B cell (primary cell): ENCODE data around the gene NBL1. TPM values are rescaled to one million over a fixed set of nuclear protein-coding genes. Genes with fewer than 3 reads are reported as not detected.

Experiments used
- ATAC-seq: fragments of 200-7000 bp; cut with Tn5 transposase; one replicate; pipeline ENCODE4 v1.10.0; 2021; ENCODE audit warnings: low read depth, mild to moderate bottlenecking, moderate number of reproducible peaks, moderate library complexity
- CTCF ChIA-PET: fragments of 350-600 bp; sonication (Branson Sonifier 250); formaldehyde crosslinking; loops from one replicate; lab custom pipeline; 2021; ENCODE audit warnings: antibody characterized with exemption, inconsistent platforms; lab: Charles Lee
- POLR2A ChIA-PET: fragments of 350-600 bp; sonication (Branson Sonifier 250); formaldehyde crosslinking; loops from one replicate; lab custom pipeline; 2021; ENCODE audit warnings: antibody characterized with exemption; lab: Charles Lee
- DNase-seq: peaks from one replicate; pipeline ENCODE4 v3.0.0; 2013
- H2AFZ ChIP-seq: 2 replicates; pipeline ENCODE4 v1.6.1; 2012; ENCODE audit warnings: mild to moderate bottlenecking, low read depth, low read length; ENCODE audit not compliant: insufficient read depth, poor library complexity, severe bottlenecking
- H3K27ac ChIP-seq, 2 donors: 1 replicate in 1 of 2; 2 replicates in 1 of 2; pipeline ENCODE4 v1.5.1; 2012 to 2013; ENCODE audit warnings: low read length in 2 of 2, mild to moderate bottlenecking in 2 of 2, moderate library complexity in 1 of 2
- H3K27me3 ChIP-seq, 4 experiments: fragments of 200-600 bp in 1 of 4; sonication (generic) in 1 of 4; replicated peaks in 1 of 4; 1 replicate in 2 of 4; 2 replicates in 2 of 4; pipeline versions ENCODE4 v1.6.1 to v1.7.0; 2013 to 2016; ENCODE audit warnings: low read length in 3 of 4, mild to moderate bottlenecking in 2 of 4, mixed read lengths in 1 of 4, moderate library complexity in 1 of 4; ENCODE audit not compliant: insufficient read depth in 4 of 4, control insufficient read depth in 3 of 4; ENCODE audit errors: control extremely low read depth in 1 of 4
- H3K36me3 ChIP-seq, 2 experiments: replicated peaks in 1 of 2; 1 replicate in 1 of 2; 2 replicates in 1 of 2; pipeline versions ENCODE4 v1.6.1 to v1.7.1; 2013; ENCODE audit warnings: low read length in 1 of 2; ENCODE audit not compliant: insufficient read depth in 2 of 2, control insufficient read depth in 1 of 2; ENCODE audit errors: control extremely low read depth in 1 of 2, extremely low read depth in 1 of 2
- H3K4me1 ChIP-seq, 2 donors: fragments of 200-600 bp in 1 of 2; sonication (generic) in 1 of 2; 1 replicate in 1 of 2; 2 replicates in 1 of 2; pipeline versions ENCODE4 v1.5.1 to v1.6.1; 2013 to 2017; ENCODE audit warnings: low read length in 2 of 2; ENCODE audit not compliant: control insufficient read depth in 2 of 2, insufficient read depth in 2 of 2
- H3K4me2 ChIP-seq: replicated peaks from 2 replicates; pipeline ENCODE3; 2012; ENCODE audit warnings: mild to moderate bottlenecking, low read depth, low read length; ENCODE audit not compliant: poor library complexity, severe bottlenecking
- H3K4me3 ChIP-seq, 5 experiments: fragments of 200-600 bp in 1 of 5; sonication (generic) in 1 of 5; 1 replicate in 3 of 5; 2 replicates in 2 of 5; pipeline versions ENCODE4 v1.5.1 to v1.7.0; 2011 to 2016; ENCODE audit warnings: low read length in 4 of 5, mild to moderate bottlenecking in 4 of 5, low read depth in 2 of 5, control low read depth in 1 of 5, moderate library complexity in 1 of 5; ENCODE audit not compliant: insufficient read depth in 1 of 5; ENCODE audit errors: control extremely low read depth in 1 of 5, extremely low read depth in 1 of 5
- H3K79me2 ChIP-seq: fragments of 200-600 bp; sonication (generic); one replicate; pipeline ENCODE4 v1.6.0; 2016; ENCODE audit warnings: low read length; ENCODE audit not compliant: control insufficient read depth, insufficient read depth
- H3K9ac ChIP-seq: fragments of 200-600 bp; sonication (generic); 2 replicates; pipeline ENCODE4 v1.6.1; 2017; ENCODE audit warnings: mild to moderate bottlenecking, low read length, moderate library complexity
- H3K9me3 ChIP-seq, 3 donors: one replicate each; pipeline versions ENCODE4 v1.6.1 to v1.7.1; 2013; ENCODE audit warnings: low read length in 2 of 3; ENCODE audit not compliant: control insufficient read depth in 2 of 3, insufficient read depth in 1 of 3; ENCODE audit errors: control extremely low read depth in 1 of 3
- H4K20me1 ChIP-seq: 2 replicates; pipeline ENCODE4 v1.6.0; 2012; ENCODE audit warnings: mild to moderate bottlenecking, low read length; ENCODE audit not compliant: insufficient read depth, control insufficient read depth, poor library complexity, severe bottlenecking
- H3K27ac Mint-ChIP-seq: one replicate; pipeline ENCODE4 v1.8.0; 2021; ENCODE audit warnings: mixed read lengths
- H3K27me3 Mint-ChIP-seq: one replicate; pipeline ENCODE4 v1.8.0; 2021; ENCODE audit warnings: mixed read lengths
- H3K4me1 Mint-ChIP-seq: one replicate; pipeline ENCODE4 v1.8.0; 2021; ENCODE audit warnings: mixed read lengths
- H3K4me3 Mint-ChIP-seq: one replicate; pipeline ENCODE4 v1.8.0; 2021; ENCODE audit warnings: mixed read lengths
- H3K9me3 Mint-ChIP-seq: one replicate; pipeline ENCODE4 v1.8.0; 2022; ENCODE audit warnings: mixed read lengths; ENCODE audit not compliant: insufficient read depth
- EZH2 ChIP-seq: IDR thresholded peaks from 2 replicates; pipeline ENCODE4 v1.6.1; 2012; ENCODE audit warnings: borderline replicate concordance, low read depth, mild to moderate bottlenecking, moderate library complexity, low read length; ENCODE audit not compliant: insufficient read depth, poor library complexity, severe bottlenecking
- WGBS: methylation state at CpG from one replicate; pipeline ENCODE4 v1.1.5; 2013; ENCODE audit warnings: missing lambda C conversion rate; ENCODE audit not compliant: insufficient coverage; 5-methylcytosine and 5-hydroxymethylcytosine counted together
- intact Hi-C: fragments of 100-400 bp; cut with micrococcal nuclease; formaldehyde crosslinking; loops from one replicate; pipeline ENCODE4 v1.10.0; 2022
- polyA plus RNA-seq: library from polyadenylated mRNA; depleted of rRNA; stranded (reverse); fragments of >200 nt; gene quantifications from 2 replicates; pipeline ENCODE4 v1.2.3, GENCODE V29; 2012
- total RNA-seq, 2 donors: library from RNA; stranded (reverse); fragments of 120-200 nt in 1 of 2; gene quantifications; 1 replicate in 1 of 2; 2 replicates in 1 of 2; pipeline versions ENCODE4 v1.2.3 to v1.2.4, GENCODE V29; 2013 to 2022
- TF ChIP-seq, protein P1 (sequence below): fragments of 200-600 bp; IDR thresholded peaks from one replicate; pipeline ENCODE4 v1.8.0; 2022; ENCODE audit warnings: antibody characterized with exemption, mild to moderate bottlenecking

Gene NBL1
- total and polyA plus RNA-seq, 2 donors (not counting 1 experiment from before 2014, with no cell fraction given): 0.74 to 0.97 TPM

DNA sequence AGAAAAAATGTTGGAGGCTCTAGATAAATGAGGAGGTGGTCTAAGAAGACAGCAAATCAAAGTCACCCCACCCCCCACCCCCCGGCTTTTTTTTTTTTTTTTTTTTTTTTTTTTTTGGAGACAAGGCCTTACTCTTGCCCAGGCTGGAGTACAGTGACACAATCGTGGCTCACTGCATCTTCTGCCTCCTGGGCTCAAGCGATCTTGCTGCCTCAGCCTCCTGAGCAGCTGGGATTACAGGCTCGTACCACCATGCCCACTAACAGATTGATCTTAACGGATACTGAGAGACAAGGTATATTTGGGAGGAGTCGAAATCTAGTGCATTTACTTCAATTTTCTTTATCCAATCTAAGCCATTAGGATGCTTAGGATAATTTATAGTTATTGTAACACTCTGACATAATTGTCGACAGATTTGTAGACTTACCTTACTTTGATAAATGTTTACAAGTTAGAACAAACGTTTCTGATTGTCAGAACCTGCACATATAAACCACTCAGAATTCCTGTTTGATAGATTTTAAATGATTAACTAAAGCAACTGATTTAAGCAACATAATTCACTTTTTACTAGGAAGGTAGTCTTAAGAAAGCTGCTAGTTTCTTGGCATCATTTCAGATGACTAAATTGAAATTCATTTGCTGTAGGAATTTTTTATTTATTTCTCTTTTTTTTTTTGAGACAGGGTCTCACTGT is 33.7 kb upstream of the NBL1 start:
- DNase-seq (no peak), ATAC-seq (no peak)
- H3K27me3 ChIP-seq: no peaks in the 10 kb centered on the region
- no peak overlapping the region for H3K9ac ChIP-seq
- H3K4me3 ChIP-seq: no peak overlapping the region
- CTCF ChIA-PET: interaction anchor here (0.7 kb wide), 1 partner anchor 372 kb away, joined by 5 read pairs; no protein-coding TSS in a partner anchor
- peaks cover 7% of the 10 kb centered on the region for H3K4me1 Mint-ChIP-seq
- 100% methylated on average over 1 of the region's 8 CpGs for WGBS
- no peaks in the 10 kb centered on the region for H3K4me1 ChIP-seq
- no peak overlapping the region for H3K4me2 ChIP-seq
- no peak overlapping the region for H3K27ac ChIP-seq
- peaks cover 61% of the 10 kb centered on the region for H3K79me2 ChIP-seq
- intact Hi-C loops: no loop called here
- H3K36me3 ChIP-seq: peaks cover 8 to 12% of the 10 kb centered on the region in 2 experiments
- H3K27ac Mint-ChIP-seq: no peak overlapping the region
- H3K4me3 Mint-ChIP-seq: no peak overlapping the region
- no peaks in the 10 kb centered on the region for H3K9me3 ChIP-seq
- TF ChIP-seq EZH2: no peak
- TF ChIP-seq, protein P1, sequence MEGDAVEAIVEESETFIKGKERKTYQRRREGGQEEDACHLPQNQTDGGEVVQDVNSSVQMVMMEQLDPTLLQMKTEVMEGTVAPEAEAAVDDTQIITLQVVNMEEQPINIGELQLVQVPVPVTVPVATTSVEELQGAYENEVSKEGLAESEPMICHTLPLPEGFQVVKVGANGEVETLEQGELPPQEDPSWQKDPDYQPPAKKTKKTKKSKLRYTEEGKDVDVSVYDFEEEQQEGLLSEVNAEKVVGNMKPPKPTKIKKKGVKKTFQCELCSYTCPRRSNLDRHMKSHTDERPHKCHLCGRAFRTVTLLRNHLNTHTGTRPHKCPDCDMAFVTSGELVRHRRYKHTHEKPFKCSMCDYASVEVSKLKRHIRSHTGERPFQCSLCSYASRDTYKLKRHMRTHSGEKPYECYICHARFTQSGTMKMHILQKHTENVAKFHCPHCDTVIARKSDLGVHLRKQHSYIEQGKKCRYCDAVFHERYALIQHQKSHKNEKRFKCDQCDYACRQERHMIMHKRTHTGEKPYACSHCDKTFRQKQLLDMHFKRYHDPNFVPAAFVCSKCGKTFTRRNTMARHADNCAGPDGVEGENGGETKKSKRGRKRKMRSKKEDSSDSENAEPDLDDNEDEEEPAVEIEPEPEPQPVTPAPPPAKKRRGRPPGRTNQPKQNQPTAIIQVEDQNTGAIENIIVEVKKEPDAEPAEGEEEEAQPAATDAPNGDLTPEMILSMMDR: no peak
- peaks cover 47% of the 10 kb centered on the region for H4K20me1 ChIP-seq
- H3K27me3 Mint-ChIP-seq: no peaks in the 10 kb centered on the region
- H3K9me3 Mint-ChIP-seq: no peaks in the 10 kb centered on the region
- POLR2A ChIA-PET: no interaction called here
- no peak overlapping the region for H2AFZ ChIP-seq

DNA sequence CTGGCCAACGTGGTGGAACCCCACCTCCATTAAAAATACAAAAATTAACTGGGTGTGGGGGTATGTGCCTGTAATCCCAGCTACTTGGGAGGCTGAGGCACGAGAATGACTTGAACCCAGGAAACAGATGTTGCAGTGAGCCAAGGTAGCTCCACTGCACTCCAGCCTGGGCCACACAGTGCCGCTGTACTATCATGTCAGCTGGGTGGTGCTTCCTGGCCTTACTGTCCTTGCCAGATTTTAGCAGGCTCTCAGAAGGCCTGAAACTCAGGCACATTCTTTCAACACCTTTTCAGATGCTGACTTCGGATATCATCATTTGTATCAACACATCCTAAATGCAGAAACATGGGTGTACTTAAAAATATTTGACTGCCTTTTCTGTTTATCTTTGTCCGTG is 31.6 kb upstream of the NBL1 start:
- H3K79me2 ChIP-seq: peaks cover 43% of the 10 kb centered on the region
- peaks cover 2% of the 10 kb centered on the region for H3K4me1 Mint-ChIP-seq

More for the DNA sequence above, 31.6 kb upstream of the NBL1 start:
- Mint-ChIP-seq H3K4me3 (no peak overlapping the region), H3K27ac (no peak overlapping the region), H3K27me3 (no peaks in the 10 kb centered on the region), H3K9me3 (no peaks in the 10 kb centered on the region)
- 100% methylated on average over 3 of the region's 5 CpGs for WGBS
- CTCF ChIA-PET: no interaction called here
- H3K9me3 ChIP-seq: no peaks in the 10 kb centered on the region
- POLR2A ChIA-PET: no interaction called here
- H3K36me3 ChIP-seq: peaks cover 10 to 21% of the 10 kb centered on the region in 2 experiments
- no peak overlapping the region for H3K9ac ChIP-seq
- intact Hi-C loops: no loop called here
- no peaks in the 10 kb centered on the region for H3K4me1 ChIP-seq
- peaks cover 33% of the 10 kb centered on the region for H4K20me1 ChIP-seq
- no peak overlapping the region for H3K27ac ChIP-seq
- ATAC-seq: no peak
- no peaks in the 10 kb centered on the region for H3K27me3 ChIP-seq
- H3K4me2 ChIP-seq: no peak overlapping the region
- H2AFZ ChIP-seq: no peak overlapping the region
- TF ChIP-seq EZH2: no peak
- TF ChIP-seq, protein P1: no peak
- no peak for DNase-seq
- no peak overlapping the region for H3K4me3 ChIP-seq
